GM12878 (cell line): ENCODE measurements around the gene LTC4S. TPM values are rescaled to one million over a fixed set of nuclear protein-coding genes. Genes with fewer than 3 reads are reported as not detected.

ENCODE experiments used
- ATAC-seq: fragments of 200-7000 bp; cut with Tn5 transposase; 3 replicates; pipeline ENCODE4 v1.9.1; 2020; ENCODE audit warnings: mild to moderate bottlenecking, moderate library complexity
- BruUV-seq: library from RNA; stranded (reverse); fragments of 400-500 nt; replicated peaks from 2 replicates; lab custom pipeline; 2021; lab: Mats Ljungman, UMichigan
- CTCF ChIA-PET: fragments of 300-600 bp; sonication (Branson Sonifier 250); formaldehyde crosslinking; extraction: SDS; loops from one replicate; lab custom pipeline; 2021; ENCODE audit warnings: inconsistent platforms; lab: Yijun Ruan, JAX
- POLR2A ChIA-PET: fragments of 350-600 bp; formaldehyde crosslinking; extraction: SDS; loops from one replicate; lab custom pipeline; 2021; ENCODE audit warnings: inconsistent platforms; lab: Charles Lee
- RAD21 ChIA-PET: fragments of 300-600 bp; sonication (Branson Sonifier 250); formaldehyde crosslinking; loops from one replicate; lab custom pipeline; 2023; ENCODE audit warnings: antibody characterized with exemption; ENCODE audit not compliant: unreplicated experiment; lab: Charles Lee
- SMC1A ChIA-PET: fragments of 300-600 bp; sonication (Branson Sonifier 250); formaldehyde crosslinking; loops from one replicate; lab custom pipeline; 2023; ENCODE audit not compliant: unreplicated experiment, uncharacterized antibody; lab: Charles Lee
- DNase-seq: peaks from one replicate; pipeline ENCODE4 v3.0.0-alpha.2; 2011; ENCODE audit warnings: low read depth, low spot score
- FAIRE-seq: peaks from 3 replicates; lab custom pipeline; 2011; peaks lifted over from hg19 to GRCh38; lab: Jason Lieb, UNC
- H2AFZ ChIP-seq: 2 replicates; pipeline ENCODE4 v1.6.0; 2011; ENCODE audit warnings: low read depth, low read length, control low read depth; ENCODE audit not compliant: control insufficient read depth
- H3K27ac ChIP-seq: 2 replicates; pipeline ENCODE4 v1.5.1; 2011; ENCODE audit warnings: control low read depth; ENCODE audit not compliant: control insufficient read depth, insufficient read depth
- H3K27me3 ChIP-seq, 2 experiments: replicated peaks in 1 of 2; 2 replicates each; pipeline versions ENCODE4 v1.6.0 to v1.6.1; 2011; ENCODE audit warnings: low read length in 1 of 2; ENCODE audit not compliant: control insufficient read depth in 2 of 2, insufficient read depth in 2 of 2
- H3K36me3 ChIP-seq, 2 experiments: 2 replicates each; pipeline ENCODE4 v1.5.1; 2011; ENCODE audit warnings: low read length in 1 of 2; ENCODE audit not compliant: control insufficient read depth in 2 of 2, insufficient read depth in 2 of 2
- H3K4me1 ChIP-seq: 2 replicates; pipeline ENCODE4 v1.6.1; 2011; ENCODE audit warnings: mild to moderate bottlenecking, low read length, moderate library complexity, mixed read lengths; ENCODE audit not compliant: control insufficient read depth, insufficient read depth
- H3K4me2 ChIP-seq: 2 replicates; pipeline ENCODE4 v1.6.0; 2011; ENCODE audit warnings: control low read depth; ENCODE audit not compliant: control insufficient read depth, insufficient read depth
- H3K4me3 ChIP-seq: fragments of 200-600 bp; sonication (generic); 2 replicates; pipeline ENCODE4 v1.5.1; 2016
- H3K79me2 ChIP-seq: 2 replicates; pipeline ENCODE4 v1.6.0; 2011; ENCODE audit warnings: low read length; ENCODE audit not compliant: control insufficient read depth, insufficient read depth
- H3K9ac ChIP-seq: 2 replicates; pipeline ENCODE4 v1.8.0; 2011; ENCODE audit warnings: low read length, control low read depth, mixed read lengths; ENCODE audit not compliant: control insufficient read depth, insufficient read depth
- H3K9me3 ChIP-seq: replicated peaks from 3 replicates; pipeline ENCODE4 v1.5.1; 2011; ENCODE audit warnings: mild to moderate bottlenecking, low read length; ENCODE audit not compliant: control insufficient read depth, insufficient read depth
- H4K20me1 ChIP-seq: 2 replicates; pipeline ENCODE4 v1.6.0; 2011; ENCODE audit not compliant: control insufficient read depth, insufficient read depth
- MTA2 ChIP-seq: fragments of 450-650 bp; IDR thresholded peaks from 2 replicates; pipeline ENCODE4 v1.6.1; 2016; ENCODE audit warnings: low read depth, mild to moderate bottlenecking, moderate library complexity
- NFXL1 ChIP-seq: fragments of 450-650 bp; IDR thresholded peaks from 2 replicates; pipeline ENCODE4 v1.6.1; 2017; ENCODE audit warnings: antibody characterized with exemption, mild to moderate bottlenecking, borderline replicate concordance
- REST ChIP-seq: IDR thresholded peaks from 2 replicates; pipeline ENCODE4 v1.6.1; 2012; ENCODE audit warnings: mild to moderate bottlenecking, low read depth, low read length
- SP1 ChIP-seq: IDR thresholded peaks from one replicate; pipeline ENCODE4 v1.6.1; 2011; ENCODE audit warnings: low read depth, low read length
- SPI1 ChIP-seq: IDR thresholded peaks from 2 replicates; pipeline ENCODE4 v1.6.1; 2011; ENCODE audit warnings: low read depth, mild to moderate bottlenecking, low read length, moderate library complexity, borderline replicate concordance; ENCODE audit not compliant: insufficient read depth
- SREBF2 ChIP-seq: IDR thresholded peaks from 2 replicates; pipeline ENCODE4 v1.6.1; 2012; ENCODE audit warnings: mild to moderate bottlenecking, low read length
- WGBS: methylation state at CpG from one replicate; pipeline ENCODE4 v1.1.6; 2016; ENCODE audit warnings: low lambda C conversion rate; ENCODE audit not compliant: insufficient replicate concordance, insufficient coverage; ENCODE audit errors: missing lambda C conversion rate; 5-methylcytosine and 5-hydroxymethylcytosine counted together
- in situ Hi-C: fragments of 300-500 bp; cut with MboI; formaldehyde crosslinking; loops from 9 replicates; pipeline ENCODE4 v1.14.3; 2018; ENCODE audit warnings: mixed read lengths
- intact Hi-C: fragments of 100-400 bp; cut with micrococcal nuclease; formaldehyde crosslinking; loops from one replicate; pipeline ENCODE4 v1.14.2; 2022; ENCODE audit not compliant: unreplicated experiment
- polyA plus RNA-seq, 11 experiments: library from polyadenylated mRNA; depleted of rRNA in 4 of 11; unstranded in 6 of 11; stranded (reverse) in 5 of 11; fragments of >200 nt; fragmentation: Nextera tagmentation in 4 of 11; fragmentation: Illumina TruSeq in 1 of 11; extraction: Ambion mirVana in 4 of 11; extraction: Trizol in 1 of 11; gene quantifications; 1 replicate in 1 of 11; 2 replicates in 10 of 11; pipeline versions ENCODE4 v1.2.1 to v1.2.3, GENCODE V29; 2011 to 2016; ENCODE audit warnings: inconsistent platforms in 2 of 11, missing spikeins in 2 of 11, low read depth in 1 of 11
- total RNA-seq, 4 experiments: library from RNA; depleted of rRNA in 3 of 4; stranded (reverse); fragments of >200 nt in 3 of 4; fragmentation: Illumina TruSeq in 1 of 4; extraction: Trizol in 1 of 4; gene quantifications; 2 replicates each; pipeline versions ENCODE4 v1.2.1 to v1.2.3, GENCODE V29; 2013 to 2021
- TF ChIP-seq, protein P1 (sequence below): IDR thresholded peaks from 2 replicates; pipeline ENCODE4 v1.6.1; 2012; ENCODE audit warnings: low read depth, low read length, improper control_type of control experiment

The LTC4S gene
- total and polyA plus RNA-seq, 10 of the 15 experiments (the other 5 are each of a cell fraction or from before 2014, with no cell fraction given) = 0.78 to 3.6 (median 1.8) TPM; not detected in 5

DNA sequence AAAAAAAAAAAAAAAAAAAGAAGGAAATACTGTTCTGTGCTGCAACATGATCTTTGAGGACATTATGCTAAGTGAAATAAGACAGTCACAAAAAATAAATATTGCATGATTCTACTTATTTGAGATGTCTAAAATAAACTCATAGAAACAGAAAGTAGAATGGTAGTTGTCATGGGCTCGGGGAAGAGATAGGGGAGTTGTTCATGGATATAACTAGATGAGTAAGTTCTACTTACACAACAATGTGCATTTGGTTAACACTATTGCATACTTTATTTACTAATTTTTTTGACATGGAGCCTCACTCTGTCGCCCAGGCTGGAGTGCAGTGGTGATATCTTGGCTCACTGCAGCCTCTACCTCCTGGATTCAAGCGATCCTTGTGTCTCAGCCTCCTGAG is 46.0 kb upstream of the LTC4S start:
- Histone ChIP-seq H3K4me2 (no peak overlapping the region), H3K9ac (no peak overlapping the region), H3K4me1 (no peaks in the 10 kb centered on the region), H3K27me3 (no peaks in the 10 kb centered on the region), H3K9me3 (no peaks in the 10 kb centered on the region), H2AFZ (no peak overlapping the region), H3K4me3 (no peak overlapping the region), H3K36me3 (peaks cover 2 to 6% of the 10 kb centered on the region in 2 experiments; a peak in 3 of 4 replicates), H3K79me2 (peaks cover 36% of the 10 kb centered on the region), H3K27ac (no peak overlapping the region), H4K20me1 (no peaks in the 10 kb centered on the region)
- intact Hi-C loops (no loop called here), in situ Hi-C loops (no loop called here)
- RAD21 ChIA-PET = no interaction called here
- no TSS peak for BruUV-seq
- ATAC-seq (no peak), FAIRE-seq (no peak), DNase-seq (no peak)
- CTCF ChIA-PET = no interaction called here
- POLR2A ChIA-PET = no interaction called here
- TF ChIP-seq NFXL1 (no peak), REST (no peak), SP1 (no peak), SPI1 (no peak), SREBF2 (no peak), MTA2 (no peak)
- TF ChIP-seq, protein P1, sequence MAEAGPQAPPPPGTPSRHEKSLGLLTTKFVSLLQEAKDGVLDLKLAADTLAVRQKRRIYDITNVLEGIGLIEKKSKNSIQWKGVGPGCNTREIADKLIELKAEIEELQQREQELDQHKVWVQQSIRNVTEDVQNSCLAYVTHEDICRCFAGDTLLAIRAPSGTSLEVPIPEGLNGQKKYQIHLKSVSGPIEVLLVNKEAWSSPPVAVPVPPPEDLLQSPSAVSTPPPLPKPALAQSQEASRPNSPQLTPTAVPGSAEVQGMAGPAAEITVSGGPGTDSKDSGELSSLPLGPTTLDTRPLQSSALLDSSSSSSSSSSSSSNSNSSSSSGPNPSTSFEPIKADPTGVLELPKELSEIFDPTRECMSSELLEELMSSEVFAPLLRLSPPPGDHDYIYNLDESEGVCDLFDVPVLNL = no peak
- 67% methylated on average over 3 of the region's 3 CpGs for WGBS
- SMC1A ChIA-PET = no interaction called here
